SK-N-SH (cell line): ENCODE data around the gene SNPH. TPM values are rescaled to one million over a fixed set of nuclear protein-coding genes. Genes with fewer than 3 reads are reported as not detected.

Experiments
- CTCF ChIA-PET: fragments of 300-600, 350-600 bp; formaldehyde crosslinking; extraction: SDS; loops from one replicate; lab custom pipeline; 2021; lab: Yijun Ruan, JAX
- POLR2A ChIA-PET: fragments of 350-600 bp; sonication (Branson Sonifier 250); formaldehyde crosslinking; extraction: SDS; loops from one replicate; lab custom pipeline; 2020; ENCODE audit warnings: antibody characterized with exemption, inconsistent platforms; lab: Yijun Ruan, JAX
- DNase-seq: peaks from one replicate; pipeline ENCODE4 v3.0.0; 2012
- H2AFZ ChIP-seq: fragments of 200-600 bp; sonication (generic); 2 replicates; pipeline ENCODE4 v1.8.1; 2016; ENCODE audit warnings: antibody characterized with exemption, mild to moderate bottlenecking, low read depth
- H3F3A ChIP-seq: fragments of 200-600 bp; sonication (generic); replicated peaks from 2 replicates; pipeline ENCODE3; 2016; ENCODE audit warnings: antibody characterized with exemption, mild to moderate bottlenecking; ENCODE audit not compliant: insufficient read depth
- H3K27ac ChIP-seq, 2 experiments: fragments of 200-500 bp in 1 of 2; fragments of 200-600 bp in 1 of 2; sonication (Bioruptor generic) in 1 of 2; sonication (generic), shearing (Covaris generic) in 1 of 2; 2 replicates each; pipeline versions ENCODE4 v1.5.1 to v1.6.1; 2014 to 2016; ENCODE audit warnings: low read depth in 2 of 2, inconsistent platforms in 1 of 2, low read length in 1 of 2, mild to moderate bottlenecking in 1 of 2, mixed read lengths in 1 of 2
- H3K27me3 ChIP-seq: fragments of 200-600 bp; sonication (generic), shearing (Covaris generic); 2 replicates; pipeline ENCODE4 v1.6.1; 2016; ENCODE audit warnings: mixed run types; ENCODE audit not compliant: insufficient read depth
- H3K36me3 ChIP-seq, 2 experiments: fragments of 200-500 bp in 1 of 2; fragments of 200-600 bp in 1 of 2; sonication (Bioruptor generic) in 1 of 2; sonication (generic) in 1 of 2; replicated peaks in 1 of 2; 2 replicates each; pipeline versions ENCODE3 to v1.5.1; 2014 to 2016; ENCODE audit warnings: low read length in 1 of 2, mild to moderate bottlenecking in 1 of 2; ENCODE audit not compliant: insufficient read depth in 2 of 2, control insufficient read depth in 1 of 2
- H3K4me1 ChIP-seq, 2 experiments: fragments of 200-500 bp in 1 of 2; fragments of 200-600 bp in 1 of 2; sonication (Bioruptor generic) in 1 of 2; sonication (generic), shearing (Covaris generic) in 1 of 2; 2 replicates each; pipeline versions ENCODE4 v1.5.1 to v1.6.1; 2014 to 2016; ENCODE audit warnings: low read depth in 1 of 2, low read length in 1 of 2, mixed run types in 1 of 2; ENCODE audit not compliant: insufficient read depth in 2 of 2, control insufficient read depth in 1 of 2
- H3K4me2 ChIP-seq: fragments of 200-600 bp; sonication (generic), shearing (Covaris generic); 2 replicates; pipeline ENCODE4 v1.6.1; 2017; ENCODE audit warnings: mixed run types
- H3K4me3 ChIP-seq, 2 experiments: fragments of 200-500 bp in 1 of 2; fragments of 200-600 bp in 1 of 2; sonication (Bioruptor generic) in 1 of 2; sonication (generic), shearing (Covaris generic) in 1 of 2; 2 replicates each; pipeline versions ENCODE4 v1.5.1 to v1.8.1; 2014 to 2016; ENCODE audit warnings: low read depth in 2 of 2, inconsistent platforms in 1 of 2, low read length in 1 of 2, mild to moderate bottlenecking in 1 of 2, mixed read lengths in 1 of 2, moderate library complexity in 1 of 2
- H3K79me2 ChIP-seq: fragments of 200-600 bp; sonication (generic); 2 replicates; pipeline ENCODE4 v1.8.1; 2017; ENCODE audit warnings: mild to moderate bottlenecking; ENCODE audit not compliant: insufficient read depth
- H3K9ac ChIP-seq: fragments of 200-600 bp; sonication (generic); 2 replicates; pipeline ENCODE4 v1.6.1; 2017; ENCODE audit warnings: mixed run types
- H3K9me2 ChIP-seq: fragments of 200-600 bp; sonication (generic); 2 replicates; pipeline ENCODE4 v1.6.1; 2017; ENCODE audit warnings: mixed run types
- H3K9me3 ChIP-seq: fragments of 200-600 bp; sonication (generic); 2 replicates; pipeline ENCODE4 v1.6.1; 2017; ENCODE audit warnings: mixed run types, mild to moderate bottlenecking, moderate library complexity
- H4K20me1 ChIP-seq: fragments of 200-600 bp; sonication (generic); 2 replicates; pipeline ENCODE4 v1.6.1; 2017; ENCODE audit warnings: mild to moderate bottlenecking, mixed run types; ENCODE audit not compliant: insufficient read depth
- CHD2 ChIP-seq: fragments of 150-350 bp; IDR thresholded peaks from 2 replicates; pipeline ENCODE4 v1.6.1; 2018; ENCODE audit warnings: low read length; ENCODE audit not compliant: partially characterized antibody
- ELF1 ChIP-seq: IDR thresholded peaks from 2 replicates; pipeline ENCODE4 v1.4.0; 2012
- EP300 ChIP-seq, 2 experiments: IDR thresholded peaks; 2 replicates each; pipeline versions ENCODE4 v1.4.0 to v1.6.1; 2012; ENCODE audit warnings: borderline replicate concordance in 1 of 2, low read depth in 1 of 2, low read length in 1 of 2
- EZH2phosphoT487 ChIP-seq: fragments of 200-600 bp; sonication (generic); IDR thresholded peaks from 2 replicates; pipeline ENCODE4 v1.6.1; 2017; ENCODE audit warnings: low read depth, mixed run types, mild to moderate bottlenecking, antibody characterized with exemption, moderate library complexity, borderline replicate concordance
- FOSL2 ChIP-seq: IDR thresholded peaks from 2 replicates; pipeline ENCODE4 v1.4.0; 2012; ENCODE audit warnings: low read depth, mild to moderate bottlenecking, moderate library complexity, borderline replicate concordance
- MAX ChIP-seq: IDR thresholded peaks from 2 replicates; pipeline ENCODE4 v1.4.0; 2012; ENCODE audit warnings: low read depth
- MEF2A ChIP-seq: IDR thresholded peaks from 2 replicates; pipeline ENCODE4 v1.4.0; 2012; ENCODE audit warnings: low read depth, borderline replicate concordance
- MXI1 ChIP-seq: IDR thresholded peaks from 2 replicates; pipeline ENCODE4 v1.6.1; 2012; ENCODE audit warnings: mild to moderate bottlenecking, low read depth, low read length, improper control_type of control experiment
- POLR2AphosphoS5 ChIP-seq: IDR thresholded peaks from 2 replicates; pipeline ENCODE4 v1.6.1; 2012; ENCODE audit warnings: low read depth, low read length
- RAD21 ChIP-seq: IDR thresholded peaks from 2 replicates; pipeline ENCODE4 v1.6.1; 2012; ENCODE audit warnings: mild to moderate bottlenecking, low read length
- REST ChIP-seq: IDR thresholded peaks from 2 replicates; pipeline ENCODE4 v1.6.1; 2012; ENCODE audit warnings: mild to moderate bottlenecking, low read depth, low read length, moderate library complexity
- RFX5 ChIP-seq: IDR thresholded peaks from 2 replicates; pipeline ENCODE4 v1.6.1; 2012; ENCODE audit warnings: mild to moderate bottlenecking, improper control_type of control experiment, low read length
- RXRA ChIP-seq: IDR thresholded peaks from 2 replicates; pipeline ENCODE4 v1.4.0; 2012; ENCODE audit warnings: low read depth, mild to moderate bottlenecking, borderline replicate concordance
- SIN3A ChIP-seq: IDR thresholded peaks from 2 replicates; pipeline ENCODE4 v1.6.1; 2012; ENCODE audit warnings: low read depth, mild to moderate bottlenecking, low read length, moderate library complexity, borderline replicate concordance
- SMC3 ChIP-seq: IDR thresholded peaks from 2 replicates; pipeline ENCODE4 v1.6.1; 2012; ENCODE audit warnings: low read depth, low read length, improper control_type of control experiment
- TAF1 ChIP-seq: IDR thresholded peaks from 2 replicates; pipeline ENCODE4 v1.6.1; 2012; ENCODE audit warnings: low read depth, mild to moderate bottlenecking, low read length, moderate library complexity, borderline replicate concordance
- TEAD4 ChIP-seq: IDR thresholded peaks from 2 replicates; pipeline ENCODE4 v1.4.0; 2012; ENCODE audit warnings: mild to moderate bottlenecking, borderline replicate concordance; ENCODE audit not compliant: insufficient read depth
- USF2 ChIP-seq: fragments of 150-350 bp; IDR thresholded peaks from 2 replicates; pipeline ENCODE4 v1.6.1; 2017; ENCODE audit warnings: antibody characterized with exemption, low read length, low read depth, borderline replicate concordance
- polyA plus RNA-seq, 3 experiments: library from polyadenylated mRNA; depleted of rRNA; stranded (reverse); fragments of >200 nt; gene quantifications; 2 replicates each; pipeline ENCODE4 v1.2.3, GENCODE V29; 2012
- TF ChIP-seq, protein P1 (sequence below): IDR thresholded peaks from 2 replicates; pipeline ENCODE4 v1.4.0; 2012; ENCODE audit warnings: low read depth, borderline replicate concordance
- TF ChIP-seq, protein P2 (sequence below): fragments of 150-350 bp; IDR thresholded peaks from 2 replicates; pipeline ENCODE4 v1.6.1; 2016; ENCODE audit warnings: mild to moderate bottlenecking, low read depth, low read length

SNPH gene
- polyA plus RNA-seq, 1 of the 3 experiments (the other 2 are of a cell fraction) = 2.5 TPM

GRCh38 chr20:1353956-1354355 is 87.9 kb downstream of the SNPH start:
- H3K9ac ChIP-seq = no peak overlapping the region
- H2AFZ ChIP-seq = no peak overlapping the region
- peaks cover 59% of the 10 kb centered on the region; the same call in 1 of the 2 replicates for H3K79me2 ChIP-seq
- POLR2A ChIA-PET = no interaction called here
- H4K20me1 ChIP-seq = no peaks in the 10 kb centered on the region
- peaks cover 3% of the 10 kb centered on the region for H3F3A ChIP-seq
- no peak overlapping the region for H3K4me2 ChIP-seq
- H3K27me3 ChIP-seq = no peaks in the 10 kb centered on the region
- CTCF ChIA-PET = interaction anchor here (1.4 kb wide), 1 partner anchor 84 kb away, joined by 3 read pairs; no protein-coding TSS in a partner anchor
- H3K9me3 ChIP-seq = no peaks in the 10 kb centered on the region
- H3K36me3 ChIP-seq = peaks cover 10 to 58% of the 10 kb centered on the region in 2 experiments
- H3K9me2 ChIP-seq = no peaks in the 10 kb centered on the region
- TF ChIP-seq SMC3 (no peak), USF2 (no peak), POLR2AphosphoS5 (no peak), ELF1 (no peak), SIN3A (no peak), FOSL2 (no peak), EP300 (IDR thresholded peaks at IDR 0.05; ENCODE audit: borderline replicate concordance in 1 of 2, low read depth in 1 of 2, low read length in 1 of 2) (no peak), MAX (no peak), RAD21 (no peak), MEF2A (no peak), RFX5 (no peak), EZH2phosphoT487 (no peak), REST (no peak), RXRA (no peak), TEAD4 (no peak), CHD2 (no peak), MXI1 (no peak), TAF1 (no peak)
- TF ChIP-seq, protein P1, sequence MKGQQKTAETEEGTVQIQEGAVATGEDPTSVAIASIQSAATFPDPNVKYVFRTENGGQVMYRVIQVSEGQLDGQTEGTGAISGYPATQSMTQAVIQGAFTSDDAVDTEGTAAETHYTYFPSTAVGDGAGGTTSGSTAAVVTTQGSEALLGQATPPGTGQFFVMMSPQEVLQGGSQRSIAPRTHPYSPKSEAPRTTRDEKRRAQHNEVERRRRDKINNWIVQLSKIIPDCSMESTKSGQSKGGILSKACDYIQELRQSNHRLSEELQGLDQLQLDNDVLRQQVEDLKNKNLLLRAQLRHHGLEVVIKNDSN = no peak
- TF ChIP-seq, protein P2, sequence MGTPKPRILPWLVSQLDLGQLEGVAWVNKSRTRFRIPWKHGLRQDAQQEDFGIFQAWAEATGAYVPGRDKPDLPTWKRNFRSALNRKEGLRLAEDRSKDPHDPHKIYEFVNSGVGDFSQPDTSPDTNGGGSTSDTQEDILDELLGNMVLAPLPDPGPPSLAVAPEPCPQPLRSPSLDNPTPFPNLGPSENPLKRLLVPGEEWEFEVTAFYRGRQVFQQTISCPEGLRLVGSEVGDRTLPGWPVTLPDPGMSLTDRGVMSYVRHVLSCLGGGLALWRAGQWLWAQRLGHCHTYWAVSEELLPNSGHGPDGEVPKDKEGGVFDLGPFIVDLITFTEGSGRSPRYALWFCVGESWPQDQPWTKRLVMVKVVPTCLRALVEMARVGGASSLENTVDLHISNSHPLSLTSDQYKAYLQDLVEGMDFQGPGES = no peak
- TF ChIP-seq, all 33 proteins: peak for 0
- no peak overlapping the region for H3K4me3 ChIP-seq
- no peaks in the 10 kb centered on the region; a peak in 1 of 4 replicates for H3K4me1 ChIP-seq
- DNase-seq = no peak
- H3K27ac ChIP-seq = no peak overlapping the region
